ENCODE data around the gene TAS2R40.

- TF ChIP-seq CTCF (IDR thresholded peaks at IDR 0.05) (no peak), POLR2A (IDR thresholded peaks at IDR 0.05) (no peak)
Observed at GRCh38 chr7:143176128-143176527, 45.7 kb upstream of the TAS2R40 start.

Data from heart left ventricle (tissue), 13 donors.